Panc1 (cell line): ENCODE results near the gene MYRIP. TPM values are rescaled to one million over a fixed set of nuclear protein-coding genes. Genes with fewer than 3 reads are reported as not detected.

Experiments used
- ATAC-seq: fragments of 200-7000 bp; cut with Tn5 transposase; 2 replicates; pipeline ENCODE4 v1.9.1; 2020; ENCODE audit warnings: mild to moderate bottlenecking, moderate library complexity
- Bru-seq: library from RNA; stranded (reverse); fragments of 400-500 nt; gene quantifications from one replicate; lab custom pipeline; 2021; lab: Mats Ljungman, UMichigan
- BruChase-seq, 2 experiments: library from RNA; stranded (reverse); fragments of 400-500 nt; gene quantifications; one replicate each; lab custom pipeline; 2021; lab: Mats Ljungman, UMichigan
- BruUV-seq: library from RNA; stranded (reverse); fragments of 400-500 nt; replicated peaks from 2 replicates; lab custom pipeline; 2021; lab: Mats Ljungman, UMichigan
- CTCF ChIA-PET: fragments of 300-600 bp; sonication (Branson Sonifier 250); formaldehyde crosslinking; loops from one replicate; lab custom pipeline; 2022; ENCODE audit warnings: antibody characterized with exemption; lab: Charles Lee
- POLR2A ChIA-PET: fragments of 300-600 bp; sonication (Branson Sonifier 250); formaldehyde crosslinking; loops from one replicate; lab custom pipeline; 2022; ENCODE audit warnings: antibody characterized with exemption; lab: Charles Lee
- DNase-seq: peaks from one replicate; pipeline ENCODE4 v3.0.0-alpha.2; 2010; ENCODE audit warnings: low read depth, low spot score
- H3K27ac ChIP-seq: 2 replicates; pipeline ENCODE4 v1.5.1; 2011; ENCODE audit warnings: mild to moderate bottlenecking, low read length, inconsistent platforms
- H3K27me3 ChIP-seq: fragments of 200-500 bp; sonication (Bioruptor generic); 2 replicates; pipeline ENCODE4 v1.6.0; 2014; ENCODE audit warnings: low read length, inconsistent platforms; ENCODE audit not compliant: control insufficient read depth, insufficient read depth
- H3K36me3 ChIP-seq: fragments of 200-500 bp; sonication (Bioruptor generic); 2 replicates; pipeline ENCODE4 v1.5.1; 2014; ENCODE audit warnings: inconsistent platforms, mild to moderate bottlenecking, low read length, moderate library complexity; ENCODE audit not compliant: control insufficient read depth, insufficient read depth
- H3K4me1 ChIP-seq: 2 replicates; pipeline ENCODE4 v1.5.1; 2011; ENCODE audit warnings: inconsistent platforms, mild to moderate bottlenecking, low read length, moderate library complexity; ENCODE audit not compliant: control insufficient read depth, insufficient read depth
- H3K4me3 ChIP-seq, 2 experiments: 2 replicates each; pipeline ENCODE4 v1.5.1; 2011 to 2012; ENCODE audit warnings: low read depth in 2 of 2, low read length in 2 of 2, mild to moderate bottlenecking in 2 of 2, inconsistent platforms in 1 of 2, moderate library complexity in 1 of 2
- H3K9me3 ChIP-seq: fragments of 200-500 bp; sonication (Bioruptor generic); 2 replicates; pipeline ENCODE4 v1.5.1; 2014; ENCODE audit warnings: low read depth, mild to moderate bottlenecking, inconsistent platforms, low read length, moderate library complexity; ENCODE audit not compliant: control insufficient read depth, insufficient read depth
- POLR2AphosphoS5 ChIP-seq: IDR thresholded peaks from 2 replicates; pipeline ENCODE4 v1.6.1; 2012; ENCODE audit warnings: mild to moderate bottlenecking, low read depth, low read length, moderate library complexity
- REST ChIP-seq, 2 experiments: IDR thresholded peaks; 2 replicates each; pipeline ENCODE4 v1.6.1; 2011 to 2012; ENCODE audit warnings: low read depth in 2 of 2, control low read depth in 1 of 2, low read length in 1 of 2, mild to moderate bottlenecking in 1 of 2, moderate library complexity in 1 of 2; ENCODE audit not compliant: insufficient read depth in 1 of 2
- SIN3A ChIP-seq: IDR thresholded peaks from 2 replicates; pipeline ENCODE4 v1.6.1; 2012; ENCODE audit warnings: low read depth, mild to moderate bottlenecking, low read length, moderate library complexity, borderline replicate concordance; ENCODE audit not compliant: insufficient read depth
- TCF7L2 ChIP-seq: IDR thresholded peaks from 2 replicates; pipeline ENCODE4 v1.6.1; 2011; ENCODE audit warnings: mild to moderate bottlenecking, low read depth, low read length, inconsistent platforms
- in situ Hi-C: cut with HindIII; loops from 2 replicates; pipeline ENCODE4 v1.10.0; 2016; ENCODE audit warnings: low sequenced_read_pairs, low pct_unique_long_range_greater_than_20kb
- intact Hi-C: fragments of 100-400 bp; cut with micrococcal nuclease; formaldehyde crosslinking; loops from one replicate; pipeline ENCODE4 v1.10.0; 2022; ENCODE audit not compliant: unreplicated experiment
- long read RNA-seq: library from polyadenylated mRNA; unstranded; transcript quantifications from one replicate; pipeline ENCODE4 v2.0.0, GENCODE V29; 2021; ENCODE audit not compliant: unreplicated experiment
- polyA plus RNA-seq: library from polyadenylated mRNA; unstranded; fragments of >200 nt; gene quantifications from one replicate; pipeline ENCODE4 v1.2.1, GENCODE V29; 2012; ENCODE audit warnings: missing spikeins; ENCODE audit not compliant: insufficient read length
- total RNA-seq: library from RNA; stranded (reverse); gene quantifications from one replicate; pipeline ENCODE4 v1.2.1, GENCODE V29; 2021; ENCODE audit not compliant: unreplicated experiment
- TF ChIP-seq, protein P1 (sequence below): fragments of 450-650 bp; IDR thresholded peaks from 2 replicates; pipeline ENCODE4 v1.5.1; 2017; ENCODE audit warnings: mild to moderate bottlenecking

Gene MYRIP
- 0.59 TPM for total RNA-seq
- polyA plus RNA-seq: 0.75 TPM
- Bru-seq, nascent RNA: percentile 26 among the genes with signal in this experiment
- percentile 17 among the genes with signal in this experiment for BruChase-seq, experiment 1, labeled RNA remaining after a 2-hour chase
- percentile 15 among the genes with signal in this experiment for BruChase-seq, experiment 2, labeled RNA remaining after a 6-hour chase
- long read RNA-seq, full-length matches to known transcripts: 1 of 1 reads
- long read RNA-seq, partial matches to known transcripts: 0 of 1 reads
- long read RNA-seq, other reads (novel, unspliced or antisense): 0 of 1 reads

- DNase-seq (no peak), ATAC-seq (peak; percentile 85)
- Histone ChIP-seq H3K36me3 (no peaks in the 10 kb centered on the region), H3K27ac (no peak within 1 kb of the TSS), H3K4me3 (peak within 1 kb of the TSS; percentile 42 to 50), H3K27me3 (no peaks in the 10 kb centered on the region; the same call in 1 of the 2 replicates), H3K4me1 (no peaks in the 10 kb centered on the region), H3K9me3 (no peaks in the 10 kb centered on the region)
- POLR2A ChIA-PET: no interaction called here
- intact Hi-C loops (no loop called here), in situ Hi-C loops (no loop called here)
- BruUV-seq: no TSS peak
- CTCF ChIA-PET: no interaction called here
- no peak for TF ChIP-seq TCF7L2
- no peak for TF ChIP-seq REST (IDR thresholded peaks at IDR 0.05; ENCODE audit: insufficient read depth in 1 of 2, low read depth in 2 of 2, low read length in 1 of 2)
Observed at GRCh38 chr3:39809181-39809994, at the start of gene MYRIP. Gene MYRIP, plus strand, starts transcription at chr3:39809609. Its CDS starts 91,208 bp downstream, at chr3:39900817.

- in situ Hi-C loops: no loop called here
- H3K27me3 ChIP-seq: no peaks in the 10 kb centered on the region
- BruUV-seq: no TSS peak
- TF ChIP-seq SIN3A (no peak), TCF7L2 (no peak)
- DNase-seq (no peak), ATAC-seq (no peak)
- H3K9me3 ChIP-seq: no peaks in the 10 kb centered on the region
- no peak overlapping the region for H3K27ac ChIP-seq
- intact Hi-C loops: no loop called here
- POLR2A ChIA-PET: no interaction called here
- H3K4me3 ChIP-seq: no peak overlapping the region
- no peaks in the 10 kb centered on the region for H3K4me1 ChIP-seq
- CTCF ChIA-PET: no interaction called here
- H3K36me3 ChIP-seq: no peaks in the 10 kb centered on the region
Observed at GRCh38 chr3:39760325-39760724, 49.1 kb upstream of the MYRIP start.

- Histone ChIP-seq H3K4me1 (no peaks in the 10 kb centered on the region), H3K4me3 (no peak overlapping the region), H3K36me3 (no peaks in the 10 kb centered on the region), H3K27ac (no peak overlapping the region), H3K9me3 (no peaks in the 10 kb centered on the region), H3K27me3 (no peaks in the 10 kb centered on the region)
- intact Hi-C loops: no loop called here
- ChIA-PET CTCF (no interaction called here), POLR2A (no interaction called here)
- no peak for ATAC-seq
- TF ChIP-seq POLR2AphosphoS5 (no peak), REST (IDR thresholded peaks at IDR 0.05; ENCODE audit: insufficient read depth in 1 of 2, low read depth in 2 of 2, low read length in 1 of 2) (no peak), SIN3A (no peak), TCF7L2 (no peak)
- TF ChIP-seq, protein P1, sequence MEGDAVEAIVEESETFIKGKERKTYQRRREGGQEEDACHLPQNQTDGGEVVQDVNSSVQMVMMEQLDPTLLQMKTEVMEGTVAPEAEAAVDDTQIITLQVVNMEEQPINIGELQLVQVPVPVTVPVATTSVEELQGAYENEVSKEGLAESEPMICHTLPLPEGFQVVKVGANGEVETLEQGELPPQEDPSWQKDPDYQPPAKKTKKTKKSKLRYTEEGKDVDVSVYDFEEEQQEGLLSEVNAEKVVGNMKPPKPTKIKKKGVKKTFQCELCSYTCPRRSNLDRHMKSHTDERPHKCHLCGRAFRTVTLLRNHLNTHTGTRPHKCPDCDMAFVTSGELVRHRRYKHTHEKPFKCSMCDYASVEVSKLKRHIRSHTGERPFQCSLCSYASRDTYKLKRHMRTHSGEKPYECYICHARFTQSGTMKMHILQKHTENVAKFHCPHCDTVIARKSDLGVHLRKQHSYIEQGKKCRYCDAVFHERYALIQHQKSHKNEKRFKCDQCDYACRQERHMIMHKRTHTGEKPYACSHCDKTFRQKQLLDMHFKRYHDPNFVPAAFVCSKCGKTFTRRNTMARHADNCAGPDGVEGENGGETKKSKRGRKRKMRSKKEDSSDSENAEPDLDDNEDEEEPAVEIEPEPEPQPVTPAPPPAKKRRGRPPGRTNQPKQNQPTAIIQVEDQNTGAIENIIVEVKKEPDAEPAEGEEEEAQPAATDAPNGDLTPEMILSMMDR: no peak
- DNase-seq: no peak
- BruUV-seq: no TSS peak
- in situ Hi-C loops: no loop called here
Observed at GRCh38 chr3:39762537-39763070, 46.8 kb upstream of the MYRIP start.
